OCI-LY3 (cell line): ENCODE results near the gene SULT1A2.

Source experiments
- CTCF ChIP-seq: fragments of 200-600, 300-600 bp; sonication (generic); IDR thresholded peaks from 2 replicates; pipeline ENCODE4 v1.5.1; 2014; ENCODE audit warnings: antibody characterized with exemption, low read length, low read depth
- EZH2phosphoT487 ChIP-seq: fragments of 200-600 bp; shearing (Covaris generic); IDR thresholded peaks from 2 replicates; pipeline ENCODE4 v1.6.1; 2018; ENCODE audit warnings: antibody characterized with exemption, mixed run types, low read depth

DNA sequence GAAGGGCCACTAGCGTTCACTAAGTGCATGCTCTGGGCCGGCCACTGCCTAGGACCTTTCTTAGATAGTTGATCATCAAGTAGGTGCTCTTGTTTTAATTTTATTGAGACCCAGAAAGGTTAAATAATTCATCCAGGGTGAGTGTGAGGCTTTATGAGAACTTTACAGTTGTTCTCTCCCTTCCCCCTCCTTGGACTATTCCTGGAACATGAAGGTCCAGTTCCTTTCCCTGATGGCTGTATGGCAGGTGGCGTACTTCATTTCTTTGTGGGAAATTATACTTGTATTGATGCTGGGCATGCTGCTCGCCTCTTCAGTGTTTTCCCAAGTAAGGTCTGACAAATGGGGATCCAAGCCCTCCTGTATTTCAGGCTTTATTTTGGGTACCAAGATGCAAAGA is 34.7 kb downstream of the SULT1A2 start:
- TF ChIP-seq CTCF (no peak), EZH2phosphoT487 (no peak)
